IMR-90 (cell line): Measurements from ENCODE around the gene OR11L1. TPM values are rescaled to one million over a fixed set of nuclear protein-coding genes. Genes with fewer than 3 reads are reported as not detected.

ENCODE experiments used
- ATAC-seq: fragments of 200-7000 bp; cut with Tn5 transposase; 2 replicates; pipeline ENCODE4 v1.9.1; 2020; ENCODE audit warnings: low read depth, mild to moderate bottlenecking, moderate library complexity
- BruUV-seq: library from RNA; stranded (reverse); fragments of 400-500 nt; replicated peaks from 2 replicates; lab custom pipeline; 2021; lab: Mats Ljungman, UMichigan
- CTCF ChIA-PET: fragments of 300-600 bp; formaldehyde crosslinking; extraction: SDS; loops from one replicate; lab custom pipeline; 2021; ENCODE audit warnings: antibody characterized with exemption; lab: Yijun Ruan, JAX
- POLR2A ChIA-PET: fragments of 300-600 bp; sonication (Branson Sonifier 250); formaldehyde crosslinking; loops from one replicate; lab custom pipeline; 2022; ENCODE audit warnings: antibody characterized with exemption; ENCODE audit not compliant: unreplicated experiment; lab: Charles Lee
- DNase-seq: peaks from one replicate; pipeline ENCODE4 v3.0.0; 2013
- H2AFZ ChIP-seq: replicated peaks from 2 replicates; pipeline ENCODE3; 2013; ENCODE audit warnings: low read length, mild to moderate bottlenecking; ENCODE audit not compliant: poor library complexity
- H2AK5ac ChIP-seq: 2 replicates; pipeline ENCODE4 v1.6.1; 2013; ENCODE audit warnings: low read depth, low read length, inconsistent platforms
- H2AK9ac ChIP-seq: replicated peaks from 2 replicates; pipeline ENCODE3; 2013; ENCODE audit warnings: mild to moderate bottlenecking, low read depth, low read length, moderate library complexity; ENCODE audit not compliant: poor library complexity
- H2BK120ac ChIP-seq: 2 replicates; pipeline ENCODE4 v1.6.1; 2013; ENCODE audit warnings: low read depth, low read length, inconsistent platforms
- H2BK15ac ChIP-seq: 3 replicates; pipeline ENCODE4 v1.6.1; 2013; ENCODE audit warnings: low read depth, low read length, inconsistent platforms
- H2BK20ac ChIP-seq: 2 replicates; pipeline ENCODE4 v1.6.1; 2013; ENCODE audit warnings: low read depth, mild to moderate bottlenecking, inconsistent platforms, low read length, moderate library complexity
- H2BK5ac ChIP-seq: 2 replicates; pipeline ENCODE4 v1.6.1; 2013; ENCODE audit warnings: mild to moderate bottlenecking, low read depth, low read length, inconsistent platforms; ENCODE audit not compliant: poor library complexity, severe bottlenecking
- H3K14ac ChIP-seq: replicated peaks from 2 replicates; pipeline ENCODE4 v1.6.1; 2013; ENCODE audit warnings: low read depth, low read length, inconsistent platforms
- H3K18ac ChIP-seq: 2 replicates; pipeline ENCODE4 v1.6.1; 2013; ENCODE audit warnings: low read depth, low read length, control low read depth
- H3K23ac ChIP-seq: 2 replicates; pipeline ENCODE4 v1.6.1; 2013; ENCODE audit warnings: low read depth, low read length, inconsistent platforms
- H3K27ac ChIP-seq: 2 replicates; pipeline ENCODE4 v1.5.1; 2013; ENCODE audit warnings: mild to moderate bottlenecking, control low read depth, low read length; ENCODE audit not compliant: insufficient read depth
- H3K27me3 ChIP-seq: 2 replicates; pipeline ENCODE4 v1.6.1; 2013; ENCODE audit warnings: low read length; ENCODE audit not compliant: control insufficient read depth, insufficient read depth
- H3K36me3 ChIP-seq: 2 replicates; pipeline ENCODE4 v1.6.1; 2013; ENCODE audit warnings: low read length, mixed read lengths; ENCODE audit not compliant: control insufficient read depth, insufficient read depth
- H3K4ac ChIP-seq: 2 replicates; pipeline ENCODE4 v1.6.1; 2013; ENCODE audit warnings: low read depth, low read length, inconsistent platforms
- H3K4me1 ChIP-seq: 2 replicates; pipeline ENCODE4 v1.6.1; 2013; ENCODE audit warnings: low read length, mixed read lengths; ENCODE audit not compliant: control insufficient read depth, insufficient read depth
- H3K4me2 ChIP-seq: 2 replicates; pipeline ENCODE4 v1.6.1; 2013; ENCODE audit warnings: low read depth, mild to moderate bottlenecking, control low read depth, low read length, moderate library complexity
- H3K4me3 ChIP-seq: 2 replicates; pipeline ENCODE4 v1.5.1; 2013; ENCODE audit warnings: low read depth, mild to moderate bottlenecking, control low read depth, low read length, moderate library complexity; ENCODE audit not compliant: insufficient read depth
- H3K56ac ChIP-seq: 2 replicates; pipeline ENCODE4 v1.6.1; 2013; ENCODE audit warnings: low read length, inconsistent platforms; ENCODE audit not compliant: insufficient read depth; ENCODE audit errors: extremely low read depth
- H3K79me1 ChIP-seq, 2 experiments: 2 replicates each; pipeline ENCODE4 v1.6.1; 2013; ENCODE audit warnings: low read length in 2 of 2, inconsistent platforms in 1 of 2, low read depth in 1 of 2
- H3K9ac ChIP-seq: 2 replicates; pipeline ENCODE4 v1.6.1; 2013; ENCODE audit warnings: low read depth, low read length, control low read depth
- H3K9me1 ChIP-seq: 2 replicates; pipeline ENCODE4 v1.6.1; 2013; ENCODE audit warnings: low read length, inconsistent platforms; ENCODE audit not compliant: insufficient read depth
- H3K9me3 ChIP-seq: 2 replicates; pipeline ENCODE4 v1.6.1; 2013; ENCODE audit warnings: low read length; ENCODE audit not compliant: control insufficient read depth, insufficient read depth
- H4K20me1 ChIP-seq: 2 replicates; pipeline ENCODE4 v1.6.1; 2013; ENCODE audit warnings: low read length, inconsistent platforms; ENCODE audit not compliant: insufficient read depth
- H4K5ac ChIP-seq: 2 replicates; pipeline ENCODE4 v1.6.1; 2013; ENCODE audit warnings: mild to moderate bottlenecking, low read depth, low read length, control low read depth
- H4K8ac ChIP-seq, 2 experiments: 2 replicates each; pipeline ENCODE4 v1.6.1; 2013; ENCODE audit warnings: low read depth in 2 of 2, low read length in 2 of 2, control low read depth in 1 of 2, inconsistent platforms in 1 of 2
- H4K91ac ChIP-seq: 2 replicates; pipeline ENCODE4 v1.6.1; 2013; ENCODE audit warnings: low read depth, low read length, inconsistent platforms; ENCODE audit not compliant: insufficient read depth
- BHLHE40 ChIP-seq: fragments of 150-350 bp; IDR thresholded peaks from 2 replicates; pipeline ENCODE4 v1.6.1; 2016; ENCODE audit warnings: mild to moderate bottlenecking, low read depth, low read length
- CEBPB ChIP-seq: IDR thresholded peaks from 2 replicates; pipeline ENCODE4 v1.6.1; 2012; ENCODE audit warnings: low read depth, low read length, improper control_type of control experiment
- CHD1 ChIP-seq: IDR thresholded peaks from 2 replicates; pipeline ENCODE4 v1.6.1; 2012; ENCODE audit warnings: low read depth, low read length, improper control_type of control experiment
- FOS ChIP-seq: fragments of 150-350 bp; IDR thresholded peaks from 2 replicates; pipeline ENCODE4 v1.6.1; 2016; ENCODE audit warnings: low read depth, low read length
- MAFK ChIP-seq: IDR thresholded peaks from 2 replicates; pipeline ENCODE4 v1.6.1; 2012; ENCODE audit warnings: low read depth, low read length, improper control_type of control experiment
- MAZ ChIP-seq: IDR thresholded peaks from 2 replicates; pipeline ENCODE4 v1.6.1; 2012; ENCODE audit warnings: low read depth, mild to moderate bottlenecking, low read length, improper control_type of control experiment, moderate library complexity, borderline replicate concordance
- MXI1 ChIP-seq: IDR thresholded peaks from 2 replicates; pipeline ENCODE4 v1.6.1; 2012; ENCODE audit warnings: low read depth, mild to moderate bottlenecking, low read length, moderate library complexity, borderline replicate concordance
- NFE2L2 ChIP-seq: fragments of 150-350 bp; IDR thresholded peaks from 2 replicates; pipeline ENCODE4 v1.6.1; 2016; ENCODE audit warnings: low read depth, mild to moderate bottlenecking, low read length
- POLR2A ChIP-seq: IDR thresholded peaks from 2 replicates; pipeline ENCODE4 v1.6.1; 2012; ENCODE audit warnings: mild to moderate bottlenecking, low read depth, low read length
- RAD21 ChIP-seq: IDR thresholded peaks from 2 replicates; pipeline ENCODE4 v1.6.1; 2012; ENCODE audit warnings: low read length, improper control_type of control experiment
- RCOR1 ChIP-seq: IDR thresholded peaks from 2 replicates; pipeline ENCODE4 v1.6.1; 2012; ENCODE audit warnings: mild to moderate bottlenecking, low read length, improper control_type of control experiment; ENCODE audit not compliant: insufficient replicate concordance
- RFX5 ChIP-seq: IDR thresholded peaks from 2 replicates; pipeline ENCODE4 v1.8.0; 2012; ENCODE audit warnings: low read depth, mild to moderate bottlenecking, low read length, moderate library complexity
- SMC3 ChIP-seq: fragments of 150-350 bp; IDR thresholded peaks from 2 replicates; pipeline ENCODE4 v1.6.1; 2016; ENCODE audit warnings: low read depth, mild to moderate bottlenecking, antibody characterized with exemption, low read length, moderate library complexity
- USF2 ChIP-seq: fragments of 150-350 bp; IDR thresholded peaks from 2 replicates; pipeline ENCODE4 v1.6.1; 2017; ENCODE audit warnings: mild to moderate bottlenecking, antibody characterized with exemption, low read length, low read depth
- WGBS, 2 experiments: methylation state at CpG; one replicate each; pipeline versions ENCODE4 v1.1.5 to v1.1.7; 2013; ENCODE audit warnings: missing lambda C conversion rate in 2 of 2; ENCODE audit not compliant: insufficient read length in 1 of 2; ENCODE audit errors: extremely low coverage in 2 of 2; 5-methylcytosine and 5-hydroxymethylcytosine counted together
- dilution Hi-C: fragments of 300-500 bp; cut with HindIII; formaldehyde crosslinking; loops from one replicate; pipeline ENCODE4 v1.14.3; 2018; ENCODE audit warnings: low sequenced_read_pairs; ENCODE audit not compliant: unreplicated experiment
- in situ Hi-C: fragments of 300-500 bp; cut with MboI; formaldehyde crosslinking; loops from 3 replicates; pipeline ENCODE4 v1.14.3; 2019; ENCODE audit warnings: low sequenced_read_pairs, inconsistent platforms, mixed read lengths
- intact Hi-C: fragments of 100-400 bp; cut with micrococcal nuclease; formaldehyde crosslinking; loops from 2 replicates; pipeline ENCODE4 v1.10.0; 2022
- polyA plus RNA-seq, 3 experiments: library from polyadenylated mRNA; depleted of rRNA; stranded (reverse); fragments of >200 nt; gene quantifications; 2 replicates each; pipeline ENCODE4 v1.2.3, GENCODE V29; 2012; ENCODE audit warnings: low replicate concordance in 1 of 3
- total RNA-seq: library from RNA; depleted of rRNA; stranded (reverse); fragments of >200 nt; gene quantifications from 2 replicates; pipeline ENCODE4 v1.2.3, GENCODE V29; 2012
- TF ChIP-seq, protein P1 (sequence below): fragments of 150-350 bp; IDR thresholded peaks from 2 replicates; pipeline ENCODE4 v1.6.1; 2016; ENCODE audit warnings: low read depth, mild to moderate bottlenecking, low read length, moderate library complexity, borderline replicate concordance
- TF ChIP-seq, protein P2 (sequence below): conservative IDR thresholded peaks from 2 replicates; pipeline ENCODE4 v1.5.1; 2012; ENCODE audit warnings: mild to moderate bottlenecking, low read depth, low read length, improper control_type of control experiment

Gene OR11L1
- total and polyA plus RNA-seq, 2 of the 4 experiments (the other 2 are of a cell fraction): not detected

GRCh38 chr1:247822060-247822459, 19.6 kb downstream of the OR11L1 start:
- intact Hi-C loops (no loop called here), in situ Hi-C loops (no loop called here), dilution Hi-C loops (no loop called here)
- no peak overlapping the region for H4K5ac ChIP-seq
- H2BK5ac ChIP-seq: no peak overlapping the region
- WGBS, 2 experiments: no CpG with 5 or more reads among the region's 2 CpGs
- ATAC-seq (no peak), DNase-seq (no peak)
- H3K23ac ChIP-seq: no peak overlapping the region
- no peaks in the 10 kb centered on the region for H3K79me1 ChIP-seq
- no peak overlapping the region for H2AFZ ChIP-seq
- no peak overlapping the region for H3K18ac ChIP-seq
- H3K36me3 ChIP-seq: no peaks in the 10 kb centered on the region
- no peak overlapping the region for H2AK9ac ChIP-seq
- ChIA-PET CTCF (no interaction called here), POLR2A (no interaction called here)
- H3K9me1 ChIP-seq: no peaks in the 10 kb centered on the region
- H2BK20ac ChIP-seq: no peak overlapping the region
- no TSS peak for BruUV-seq
- H3K4ac ChIP-seq: no peak overlapping the region
- H3K14ac ChIP-seq: no peak overlapping the region
- no peak overlapping the region for H3K4me3 ChIP-seq
- peaks cover 2% of the 10 kb centered on the region; the same call in 1 of the 2 replicates for H3K9me3 ChIP-seq
- no peak overlapping the region for H4K91ac ChIP-seq
- no peak overlapping the region for H3K56ac ChIP-seq
- H4K20me1 ChIP-seq: no peaks in the 10 kb centered on the region
- no peaks in the 10 kb centered on the region for H3K27me3 ChIP-seq
- no peak overlapping the region for H2BK120ac ChIP-seq
- TF ChIP-seq USF2 (no peak), MAZ (no peak), RAD21 (no peak), SMC3 (no peak), NFE2L2 (no peak), FOS (no peak), BHLHE40 (no peak), CEBPB (no peak), RCOR1 (no peak), POLR2A (no peak), MAFK (no peak), MXI1 (no peak), RFX5 (no peak), CHD1 (no peak)
- TF ChIP-seq, protein P1, sequence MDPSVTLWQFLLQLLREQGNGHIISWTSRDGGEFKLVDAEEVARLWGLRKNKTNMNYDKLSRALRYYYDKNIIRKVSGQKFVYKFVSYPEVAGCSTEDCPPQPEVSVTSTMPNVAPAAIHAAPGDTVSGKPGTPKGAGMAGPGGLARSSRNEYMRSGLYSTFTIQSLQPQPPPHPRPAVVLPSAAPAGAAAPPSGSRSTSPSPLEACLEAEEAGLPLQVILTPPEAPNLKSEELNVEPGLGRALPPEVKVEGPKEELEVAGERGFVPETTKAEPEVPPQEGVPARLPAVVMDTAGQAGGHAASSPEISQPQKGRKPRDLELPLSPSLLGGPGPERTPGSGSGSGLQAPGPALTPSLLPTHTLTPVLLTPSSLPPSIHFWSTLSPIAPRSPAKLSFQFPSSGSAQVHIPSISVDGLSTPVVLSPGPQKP: no peak
- TF ChIP-seq, protein P2, sequence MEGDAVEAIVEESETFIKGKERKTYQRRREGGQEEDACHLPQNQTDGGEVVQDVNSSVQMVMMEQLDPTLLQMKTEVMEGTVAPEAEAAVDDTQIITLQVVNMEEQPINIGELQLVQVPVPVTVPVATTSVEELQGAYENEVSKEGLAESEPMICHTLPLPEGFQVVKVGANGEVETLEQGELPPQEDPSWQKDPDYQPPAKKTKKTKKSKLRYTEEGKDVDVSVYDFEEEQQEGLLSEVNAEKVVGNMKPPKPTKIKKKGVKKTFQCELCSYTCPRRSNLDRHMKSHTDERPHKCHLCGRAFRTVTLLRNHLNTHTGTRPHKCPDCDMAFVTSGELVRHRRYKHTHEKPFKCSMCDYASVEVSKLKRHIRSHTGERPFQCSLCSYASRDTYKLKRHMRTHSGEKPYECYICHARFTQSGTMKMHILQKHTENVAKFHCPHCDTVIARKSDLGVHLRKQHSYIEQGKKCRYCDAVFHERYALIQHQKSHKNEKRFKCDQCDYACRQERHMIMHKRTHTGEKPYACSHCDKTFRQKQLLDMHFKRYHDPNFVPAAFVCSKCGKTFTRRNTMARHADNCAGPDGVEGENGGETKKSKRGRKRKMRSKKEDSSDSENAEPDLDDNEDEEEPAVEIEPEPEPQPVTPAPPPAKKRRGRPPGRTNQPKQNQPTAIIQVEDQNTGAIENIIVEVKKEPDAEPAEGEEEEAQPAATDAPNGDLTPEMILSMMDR: no peak
- H3K4me1 ChIP-seq: no peaks in the 10 kb centered on the region
- H2BK15ac ChIP-seq: no peak overlapping the region
- H3K9ac ChIP-seq: no peak overlapping the region
- H3K4me2 ChIP-seq: no peak overlapping the region
- no peak overlapping the region for H4K8ac ChIP-seq
- no peak overlapping the region for H3K27ac ChIP-seq
- no peak overlapping the region for H2AK5ac ChIP-seq
